ENCODE measurements around the gene IL22RA1. TPM values are rescaled to one million over a fixed set of nuclear protein-coding genes. Genes with fewer than 3 reads are reported as not detected.

Gene IL22RA1
- total and polyA plus RNA-seq, 9 of the 15 experiments (the other 6 are each of a cell fraction or from before 2014, with no cell fraction given), result not detected

- TF ChIP-seq, protein P1, sequence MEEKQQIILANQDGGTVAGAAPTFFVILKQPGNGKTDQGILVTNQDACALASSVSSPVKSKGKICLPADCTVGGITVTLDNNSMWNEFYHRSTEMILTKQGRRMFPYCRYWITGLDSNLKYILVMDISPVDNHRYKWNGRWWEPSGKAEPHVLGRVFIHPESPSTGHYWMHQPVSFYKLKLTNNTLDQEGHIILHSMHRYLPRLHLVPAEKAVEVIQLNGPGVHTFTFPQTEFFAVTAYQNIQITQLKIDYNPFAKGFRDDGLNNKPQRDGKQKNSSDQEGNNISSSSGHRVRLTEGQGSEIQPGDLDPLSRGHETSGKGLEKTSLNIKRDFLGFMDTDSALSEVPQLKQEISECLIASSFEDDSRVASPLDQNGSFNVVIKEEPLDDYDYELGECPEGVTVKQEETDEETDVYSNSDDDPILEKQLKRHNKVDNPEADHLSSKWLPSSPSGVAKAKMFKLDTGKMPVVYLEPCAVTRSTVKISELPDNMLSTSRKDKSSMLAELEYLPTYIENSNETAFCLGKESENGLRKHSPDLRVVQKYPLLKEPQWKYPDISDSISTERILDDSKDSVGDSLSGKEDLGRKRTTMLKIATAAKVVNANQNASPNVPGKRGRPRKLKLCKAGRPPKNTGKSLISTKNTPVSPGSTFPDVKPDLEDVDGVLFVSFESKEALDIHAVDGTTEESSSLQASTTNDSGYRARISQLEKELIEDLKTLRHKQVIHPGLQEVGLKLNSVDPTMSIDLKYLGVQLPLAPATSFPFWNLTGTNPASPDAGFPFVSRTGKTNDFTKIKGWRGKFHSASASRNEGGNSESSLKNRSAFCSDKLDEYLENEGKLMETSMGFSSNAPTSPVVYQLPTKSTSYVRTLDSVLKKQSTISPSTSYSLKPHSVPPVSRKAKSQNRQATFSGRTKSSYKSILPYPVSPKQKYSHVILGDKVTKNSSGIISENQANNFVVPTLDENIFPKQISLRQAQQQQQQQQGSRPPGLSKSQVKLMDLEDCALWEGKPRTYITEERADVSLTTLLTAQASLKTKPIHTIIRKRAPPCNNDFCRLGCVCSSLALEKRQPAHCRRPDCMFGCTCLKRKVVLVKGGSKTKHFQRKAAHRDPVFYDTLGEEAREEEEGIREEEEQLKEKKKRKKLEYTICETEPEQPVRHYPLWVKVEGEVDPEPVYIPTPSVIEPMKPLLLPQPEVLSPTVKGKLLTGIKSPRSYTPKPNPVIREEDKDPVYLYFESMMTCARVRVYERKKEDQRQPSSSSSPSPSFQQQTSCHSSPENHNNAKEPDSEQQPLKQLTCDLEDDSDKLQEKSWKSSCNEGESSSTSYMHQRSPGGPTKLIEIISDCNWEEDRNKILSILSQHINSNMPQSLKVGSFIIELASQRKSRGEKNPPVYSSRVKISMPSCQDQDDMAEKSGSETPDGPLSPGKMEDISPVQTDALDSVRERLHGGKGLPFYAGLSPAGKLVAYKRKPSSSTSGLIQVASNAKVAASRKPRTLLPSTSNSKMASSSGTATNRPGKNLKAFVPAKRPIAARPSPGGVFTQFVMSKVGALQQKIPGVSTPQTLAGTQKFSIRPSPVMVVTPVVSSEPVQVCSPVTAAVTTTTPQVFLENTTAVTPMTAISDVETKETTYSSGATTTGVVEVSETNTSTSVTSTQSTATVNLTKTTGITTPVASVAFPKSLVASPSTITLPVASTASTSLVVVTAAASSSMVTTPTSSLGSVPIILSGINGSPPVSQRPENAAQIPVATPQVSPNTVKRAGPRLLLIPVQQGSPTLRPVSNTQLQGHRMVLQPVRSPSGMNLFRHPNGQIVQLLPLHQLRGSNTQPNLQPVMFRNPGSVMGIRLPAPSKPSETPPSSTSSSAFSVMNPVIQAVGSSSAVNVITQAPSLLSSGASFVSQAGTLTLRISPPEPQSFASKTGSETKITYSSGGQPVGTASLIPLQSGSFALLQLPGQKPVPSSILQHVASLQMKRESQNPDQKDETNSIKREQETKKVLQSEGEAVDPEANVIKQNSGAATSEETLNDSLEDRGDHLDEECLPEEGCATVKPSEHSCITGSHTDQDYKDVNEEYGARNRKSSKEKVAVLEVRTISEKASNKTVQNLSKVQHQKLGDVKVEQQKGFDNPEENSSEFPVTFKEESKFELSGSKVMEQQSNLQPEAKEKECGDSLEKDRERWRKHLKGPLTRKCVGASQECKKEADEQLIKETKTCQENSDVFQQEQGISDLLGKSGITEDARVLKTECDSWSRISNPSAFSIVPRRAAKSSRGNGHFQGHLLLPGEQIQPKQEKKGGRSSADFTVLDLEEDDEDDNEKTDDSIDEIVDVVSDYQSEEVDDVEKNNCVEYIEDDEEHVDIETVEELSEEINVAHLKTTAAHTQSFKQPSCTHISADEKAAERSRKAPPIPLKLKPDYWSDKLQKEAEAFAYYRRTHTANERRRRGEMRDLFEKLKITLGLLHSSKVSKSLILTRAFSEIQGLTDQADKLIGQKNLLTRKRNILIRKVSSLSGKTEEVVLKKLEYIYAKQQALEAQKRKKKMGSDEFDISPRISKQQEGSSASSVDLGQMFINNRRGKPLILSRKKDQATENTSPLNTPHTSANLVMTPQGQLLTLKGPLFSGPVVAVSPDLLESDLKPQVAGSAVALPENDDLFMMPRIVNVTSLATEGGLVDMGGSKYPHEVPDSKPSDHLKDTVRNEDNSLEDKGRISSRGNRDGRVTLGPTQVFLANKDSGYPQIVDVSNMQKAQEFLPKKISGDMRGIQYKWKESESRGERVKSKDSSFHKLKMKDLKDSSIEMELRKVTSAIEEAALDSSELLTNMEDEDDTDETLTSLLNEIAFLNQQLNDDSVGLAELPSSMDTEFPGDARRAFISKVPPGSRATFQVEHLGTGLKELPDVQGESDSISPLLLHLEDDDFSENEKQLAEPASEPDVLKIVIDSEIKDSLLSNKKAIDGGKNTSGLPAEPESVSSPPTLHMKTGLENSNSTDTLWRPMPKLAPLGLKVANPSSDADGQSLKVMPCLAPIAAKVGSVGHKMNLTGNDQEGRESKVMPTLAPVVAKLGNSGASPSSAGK (IDR thresholded peaks at IDR 0.05), result peak; percentile 58
- no peak for TF ChIP-seq BRD4 (IDR thresholded peaks at IDR 0.05)
- TF ChIP-seq, protein P2, sequence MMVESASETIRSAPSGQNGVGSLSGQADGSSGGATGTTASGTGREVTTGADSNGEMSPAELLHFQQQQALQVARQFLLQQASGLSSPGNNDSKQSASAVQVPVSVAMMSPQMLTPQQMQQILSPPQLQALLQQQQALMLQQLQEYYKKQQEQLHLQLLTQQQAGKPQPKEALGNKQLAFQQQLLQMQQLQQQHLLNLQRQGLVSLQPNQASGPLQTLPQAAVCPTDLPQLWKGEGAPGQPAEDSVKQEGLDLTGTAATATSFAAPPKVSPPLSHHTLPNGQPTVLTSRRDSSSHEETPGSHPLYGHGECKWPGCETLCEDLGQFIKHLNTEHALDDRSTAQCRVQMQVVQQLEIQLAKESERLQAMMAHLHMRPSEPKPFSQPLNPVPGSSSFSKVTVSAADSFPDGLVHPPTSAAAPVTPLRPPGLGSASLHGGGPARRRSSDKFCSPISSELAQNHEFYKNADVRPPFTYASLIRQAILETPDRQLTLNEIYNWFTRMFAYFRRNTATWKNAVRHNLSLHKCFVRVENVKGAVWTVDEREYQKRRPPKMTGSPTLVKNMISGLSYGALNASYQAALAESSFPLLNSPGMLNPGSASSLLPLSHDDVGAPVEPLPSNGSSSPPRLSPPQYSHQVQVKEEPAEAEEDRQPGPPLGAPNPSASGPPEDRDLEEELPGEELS (CRISPR knock-in tag; IDR thresholded peaks at IDR 0.05; ENCODE audit: borderline replicate concordance), result no peak
- TF ChIP-seq, protein P3, sequence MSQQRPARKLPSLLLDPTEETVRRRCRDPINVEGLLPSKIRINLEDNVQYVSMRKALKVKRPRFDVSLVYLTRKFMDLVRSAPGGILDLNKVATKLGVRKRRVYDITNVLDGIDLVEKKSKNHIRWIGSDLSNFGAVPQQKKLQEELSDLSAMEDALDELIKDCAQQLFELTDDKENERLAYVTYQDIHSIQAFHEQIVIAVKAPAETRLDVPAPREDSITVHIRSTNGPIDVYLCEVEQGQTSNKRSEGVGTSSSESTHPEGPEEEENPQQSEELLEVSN (IDR thresholded peaks at IDR 0.05; ENCODE audit: borderline replicate concordance in 1 of 2, extremely low read depth in 1 of 2, insufficient read depth in 1 of 2, insufficient read length in 1 of 2, low read depth in 1 of 2, low read length in 1 of 2, poor library complexity in 1 of 2, severe bottlenecking in 1 of 2), result peak in 1 of 2 experiments; percentile 28
- TF ChIP-seq, protein P4, sequence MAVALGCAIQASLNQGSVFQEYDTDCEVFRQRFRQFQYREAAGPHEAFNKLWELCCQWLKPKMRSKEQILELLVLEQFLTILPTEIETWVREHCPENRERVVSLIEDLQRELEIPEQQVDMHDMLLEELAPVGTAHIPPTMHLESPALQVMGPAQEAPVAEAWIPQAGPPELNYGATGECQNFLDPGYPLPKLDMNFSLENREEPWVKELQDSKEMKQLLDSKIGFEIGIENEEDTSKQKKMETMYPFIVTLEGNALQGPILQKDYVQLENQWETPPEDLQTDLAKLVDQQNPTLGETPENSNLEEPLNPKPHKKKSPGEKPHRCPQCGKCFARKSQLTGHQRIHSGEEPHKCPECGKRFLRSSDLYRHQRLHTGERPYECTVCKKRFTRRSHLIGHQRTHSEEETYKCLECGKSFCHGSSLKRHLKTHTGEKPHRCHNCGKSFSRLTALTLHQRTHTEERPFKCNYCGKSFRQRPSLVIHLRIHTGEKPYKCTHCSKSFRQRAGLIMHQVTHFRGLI (CRISPR knock-in tag; IDR thresholded peaks at IDR 0.05), result 0 out of 2 replicates have a peak, but pooled peaks have one; percentile 33
- 0 out of 2 replicates have a peak, but pooled peaks have one; percentile 30 for TF ChIP-seq ZNF79 (CRISPR knock-in tag; IDR thresholded peaks at IDR 0.05; ENCODE audit: low read depth)
- no peak for TF ChIP-seq HINFP (tag; conservative IDR thresholded peaks at IDR 0.05; ENCODE audit: low read depth)
Observed at GRCh38 chr1:24084050-24084449, 58.9 kb downstream of the IL22RA1 start (continued).

Data from K562 (cell line).